Right lobe of liver (tissue), 4 donors: ENCODE data around the gene GRIPAP1.

Source experiments
- CTCF ChIP-seq, 4 donors: fragments of 200-600 bp in 3 of 4; fragments of 450-650 bp in 1 of 4; IDR thresholded peaks; one replicate each; pipeline versions ENCODE4 v1.5.1 to v1.8.0; 2016 to 2022; ENCODE audit warnings: antibody characterized with exemption in 4 of 4, mild to moderate bottlenecking in 2 of 4
- POLR2A ChIP-seq: fragments of 450-650 bp; IDR thresholded peaks from one replicate; pipeline ENCODE4 v1.6.1; 2017; ENCODE audit warnings: antibody characterized with exemption, mild to moderate bottlenecking
- donor health status: DM: no; HTN: no; CAD: no.
- donor health status: DM: no; HTN: no; CAD: no.
- donor health status: DM: no; HTN: yes; CAD: no.

DNA sequence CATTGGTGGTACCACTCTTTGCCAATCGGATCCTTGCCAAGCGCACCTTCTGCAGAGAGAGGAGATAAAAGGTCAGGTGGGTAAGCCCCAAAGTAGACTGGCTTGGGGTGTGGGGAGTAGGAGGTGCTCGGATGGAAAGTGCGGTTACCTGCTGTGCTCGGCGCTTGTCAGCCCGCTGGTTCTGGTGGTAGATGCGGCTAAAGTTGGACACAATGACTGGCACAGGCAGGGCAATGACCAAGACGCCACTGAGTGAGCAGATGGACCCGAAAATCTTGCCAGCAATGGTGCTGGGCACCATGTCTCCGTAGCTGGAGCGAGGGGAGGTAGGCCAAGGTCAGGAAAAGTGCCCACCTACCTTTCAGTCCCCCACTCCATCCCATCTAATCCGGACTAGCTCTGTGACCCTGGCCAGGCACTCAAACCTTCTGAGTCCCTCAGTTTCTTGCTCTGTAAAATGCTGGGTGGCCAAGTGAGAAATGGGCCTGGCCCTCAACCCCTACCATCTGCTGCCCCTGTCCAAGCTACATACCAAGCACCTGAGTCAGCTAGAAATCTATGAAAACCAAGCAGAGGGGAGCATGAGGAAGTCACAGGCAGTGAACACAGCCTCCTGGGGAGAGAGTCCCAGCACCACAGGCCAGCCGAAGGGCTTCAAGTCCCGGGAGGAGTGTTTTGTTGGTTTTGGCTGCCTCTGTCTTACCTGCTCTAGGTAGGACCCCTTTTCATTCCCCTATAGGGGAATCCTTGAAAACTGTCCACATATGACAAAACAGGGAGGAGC is 35.1 kb downstream of the GRIPAP1 start:
- no peak for TF ChIP-seq CTCF (IDR thresholded peaks at IDR 0.05)
- TF ChIP-seq POLR2A, result no peak
